Hepatocyte (in vitro differentiated cells): ENCODE measurements around the gene CD300A.

ENCODE experiments used
- CTCF ChIP-seq: fragments of 200-600 bp; sonication (generic); IDR thresholded peaks from 2 replicates; pipeline ENCODE4 v1.5.1; 2016; ENCODE audit warnings: antibody characterized with exemption, mild to moderate bottlenecking; ENCODE audit not compliant: poor library complexity
- EZH2phosphoT487 ChIP-seq: fragments of 200-600 bp; sonication (generic); IDR thresholded peaks from one replicate; pipeline ENCODE4 v1.6.1; 2018; ENCODE audit warnings: antibody characterized with exemption, mild to moderate bottlenecking, low read depth, moderate library complexity; ENCODE audit not compliant: unreplicated experiment, severe bottlenecking

- TF ChIP-seq CTCF = no peak
- TF ChIP-seq EZH2phosphoT487 = no peak
Measured at GRCh38 chr17:74475189-74475588, 8.8 kb downstream of the CD300A start.
